Left ventricle myocardium inferior (tissue), 1 donor: Measurements from ENCODE around the gene SAMD4A. TPM values are rescaled to one million over a fixed set of nuclear protein-coding genes. Genes with fewer than 3 reads are reported as not detected.
A peak's percentile ranks its signal among the peaks of the same experiment; 100 is the strongest.

Experiments
- DNase-seq: peaks from one replicate; pipeline ENCODE4 v3.0.0-alpha.2; 2020
- H3K27ac ChIP-seq: fragments of 200-600 bp; replicated peaks from 2 replicates; pipeline ENCODE4 v1.8.0; 2021
- H3K27me3 ChIP-seq: fragments of 200-600 bp; 2 replicates; pipeline ENCODE4 v1.8.0; 2021; ENCODE audit warnings: low read depth
- H3K36me3 ChIP-seq: fragments of 200-600 bp; 2 replicates; pipeline ENCODE4 v1.8.0; 2021
- H3K4me1 ChIP-seq: fragments of 200-600 bp; 2 replicates; pipeline ENCODE4 v1.8.0; 2021
- H3K4me3 ChIP-seq: fragments of 200-600 bp; 2 replicates; pipeline ENCODE4 v1.8.0; 2021; ENCODE audit warnings: mild to moderate bottlenecking, moderate library complexity
- H3K9me3 ChIP-seq: fragments of 200-600 bp; replicated peaks from 2 replicates; pipeline ENCODE4 v1.8.0; 2021
- intact Hi-C: fragments of 100-400 bp; cut with micrococcal nuclease; formaldehyde crosslinking; loops from one replicate; pipeline ENCODE4 v1.11.0; 2022
- long read RNA-seq: library from polyadenylated mRNA; unstranded; transcript quantifications from one replicate; pipeline ENCODE4 v2.0.0, GENCODE V29; 2021
- total RNA-seq: library from RNA; stranded (reverse); fragmentation: NEBNext Ultra II Directional; extraction: Animal tissue kit (Norgen Biotek cat#: 25700); gene quantifications from one replicate; pipeline ENCODE4 v1.2.1, GENCODE V29; 2021
- TF ChIP-seq, protein P1 (sequence below): fragments of 200-600 bp; IDR thresholded peaks from 2 replicates; pipeline ENCODE4 v1.8.0; 2021; ENCODE audit warnings: antibody characterized with exemption, mild to moderate bottlenecking, borderline replicate concordance
- donor health status: DM: no; HTN: yes; CAD: no; lungs with severe emphysema.

The SAMD4A gene
- 173 TPM for total RNA-seq
- long read RNA-seq, full-length matches to known transcripts, result 7 of 137 reads
- long read RNA-seq, partial matches to known transcripts, result 66 of 137 reads
- long read RNA-seq, other reads (novel, unspliced or antisense), result 64 of 137 reads

GRCh38 chr14:54566410-54567223 lies at the start of gene SAMD4A:
Gene SAMD4A, plus strand, starts transcription at chr14:54567128. Its CDS starts 789 bp downstream, at chr14:54567917.
- H3K27me3 ChIP-seq, result no peaks in the 10 kb centered on the region
- peak; percentile 82 for DNase-seq
- H3K27ac ChIP-seq, result peak within 1 kb of the TSS; percentile 99
- intact Hi-C loops, result no loop called here
- H3K36me3 ChIP-seq, result no peaks in the 10 kb centered on the region
- H3K4me1 ChIP-seq, result peaks cover 70% of the 10 kb centered on the region
- TF ChIP-seq, protein P1, sequence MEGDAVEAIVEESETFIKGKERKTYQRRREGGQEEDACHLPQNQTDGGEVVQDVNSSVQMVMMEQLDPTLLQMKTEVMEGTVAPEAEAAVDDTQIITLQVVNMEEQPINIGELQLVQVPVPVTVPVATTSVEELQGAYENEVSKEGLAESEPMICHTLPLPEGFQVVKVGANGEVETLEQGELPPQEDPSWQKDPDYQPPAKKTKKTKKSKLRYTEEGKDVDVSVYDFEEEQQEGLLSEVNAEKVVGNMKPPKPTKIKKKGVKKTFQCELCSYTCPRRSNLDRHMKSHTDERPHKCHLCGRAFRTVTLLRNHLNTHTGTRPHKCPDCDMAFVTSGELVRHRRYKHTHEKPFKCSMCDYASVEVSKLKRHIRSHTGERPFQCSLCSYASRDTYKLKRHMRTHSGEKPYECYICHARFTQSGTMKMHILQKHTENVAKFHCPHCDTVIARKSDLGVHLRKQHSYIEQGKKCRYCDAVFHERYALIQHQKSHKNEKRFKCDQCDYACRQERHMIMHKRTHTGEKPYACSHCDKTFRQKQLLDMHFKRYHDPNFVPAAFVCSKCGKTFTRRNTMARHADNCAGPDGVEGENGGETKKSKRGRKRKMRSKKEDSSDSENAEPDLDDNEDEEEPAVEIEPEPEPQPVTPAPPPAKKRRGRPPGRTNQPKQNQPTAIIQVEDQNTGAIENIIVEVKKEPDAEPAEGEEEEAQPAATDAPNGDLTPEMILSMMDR, result peak; percentile 61
- peak within 1 kb of the TSS; percentile 89 for H3K4me3 ChIP-seq
- H3K9me3 ChIP-seq, result no peaks in the 10 kb centered on the region

DNA sequence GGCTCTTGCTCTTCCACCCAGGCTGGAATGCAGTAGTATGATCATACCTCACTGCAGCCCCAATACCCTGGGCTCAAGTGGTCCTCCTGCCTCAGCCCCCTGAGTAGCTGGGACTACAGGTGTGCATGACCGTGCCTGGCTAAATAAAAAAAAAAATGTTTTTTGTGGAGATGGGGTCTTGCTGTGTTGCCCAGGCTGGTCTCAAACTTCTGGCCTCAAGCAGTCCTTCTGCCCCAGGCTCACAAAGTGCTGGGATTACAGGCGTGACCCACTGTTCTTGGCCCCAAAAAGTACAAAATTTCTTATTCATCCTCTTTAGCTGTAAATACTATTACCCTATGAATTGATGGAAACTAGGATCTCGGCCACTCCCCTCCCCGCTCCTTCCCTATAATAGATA lies 42.5 kb upstream of the SAMD4A start:
- intact Hi-C loops, result no loop called here
- peaks cover 8% of the 10 kb centered on the region for H3K4me1 ChIP-seq
- H3K9me3 ChIP-seq, result no peaks in the 10 kb centered on the region
- TF ChIP-seq, protein P1, result no peak
- H3K27me3 ChIP-seq, result no peaks in the 10 kb centered on the region
- no peak overlapping the region for H3K27ac ChIP-seq
- DNase-seq, result no peak
- H3K36me3 ChIP-seq, result peaks cover 40% of the 10 kb centered on the region
- H3K4me3 ChIP-seq, result no peak overlapping the region

DNA sequence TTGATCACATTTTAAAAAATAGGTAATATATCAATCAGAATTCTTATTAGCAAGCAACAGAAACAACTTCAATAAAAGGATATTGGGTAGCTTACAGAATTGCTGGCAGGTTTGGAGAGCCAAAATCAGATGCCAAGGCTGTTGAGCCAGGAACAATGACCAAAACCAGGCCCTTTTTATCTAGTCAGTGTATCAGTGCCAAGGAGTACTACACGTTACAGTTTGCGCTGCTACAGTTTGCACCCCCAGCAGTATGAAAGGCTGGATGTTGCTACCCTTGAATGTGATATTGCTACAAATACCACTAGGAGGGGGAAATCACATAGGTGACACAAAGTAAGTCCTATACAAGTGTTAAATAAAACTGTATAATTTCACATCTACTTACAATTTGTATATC lies 38.0 kb upstream of the SAMD4A start:
- no peaks in the 10 kb centered on the region for H3K27me3 ChIP-seq
- H3K4me1 ChIP-seq, result peaks cover 9% of the 10 kb centered on the region
- H3K4me3 ChIP-seq, result no peak overlapping the region
- no peaks in the 10 kb centered on the region for H3K9me3 ChIP-seq
- TF ChIP-seq, protein P1, result no peak
- DNase-seq, result no peak
- intact Hi-C loops, result no loop called here
- peaks cover 42% of the 10 kb centered on the region for H3K36me3 ChIP-seq
- H3K27ac ChIP-seq, result no peak overlapping the region

DNA sequence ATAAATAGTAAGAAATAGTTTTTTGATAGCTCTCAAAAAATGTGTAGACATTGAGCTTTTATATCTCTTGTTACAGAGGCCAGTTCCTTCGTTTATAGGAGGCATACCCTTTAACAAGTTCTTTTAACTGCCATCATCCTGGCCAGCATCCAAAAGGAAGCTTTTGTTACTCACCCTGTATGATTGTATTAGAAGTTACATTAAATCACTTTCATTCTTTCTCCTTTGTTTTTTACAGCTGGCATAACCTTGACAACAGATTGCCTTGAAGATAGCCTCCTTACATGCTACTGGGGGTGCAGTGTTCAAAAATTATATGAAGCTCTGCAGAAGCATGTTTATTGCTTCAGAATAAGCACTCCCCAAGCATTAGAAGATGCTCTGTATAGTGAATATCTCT lies 37.1 kb upstream of the SAMD4A start:
- DNase-seq, result no peak
- Histone ChIP-seq H3K27ac (no peak overlapping the region), H3K4me3 (no peak overlapping the region), H3K36me3 (peaks cover 34% of the 10 kb centered on the region), H3K9me3 (no peaks in the 10 kb centered on the region), H3K4me1 (peaks cover 9% of the 10 kb centered on the region), H3K27me3 (no peaks in the 10 kb centered on the region)
- intact Hi-C loops, result no loop called here
- TF ChIP-seq, protein P1, result no peak

DNA sequence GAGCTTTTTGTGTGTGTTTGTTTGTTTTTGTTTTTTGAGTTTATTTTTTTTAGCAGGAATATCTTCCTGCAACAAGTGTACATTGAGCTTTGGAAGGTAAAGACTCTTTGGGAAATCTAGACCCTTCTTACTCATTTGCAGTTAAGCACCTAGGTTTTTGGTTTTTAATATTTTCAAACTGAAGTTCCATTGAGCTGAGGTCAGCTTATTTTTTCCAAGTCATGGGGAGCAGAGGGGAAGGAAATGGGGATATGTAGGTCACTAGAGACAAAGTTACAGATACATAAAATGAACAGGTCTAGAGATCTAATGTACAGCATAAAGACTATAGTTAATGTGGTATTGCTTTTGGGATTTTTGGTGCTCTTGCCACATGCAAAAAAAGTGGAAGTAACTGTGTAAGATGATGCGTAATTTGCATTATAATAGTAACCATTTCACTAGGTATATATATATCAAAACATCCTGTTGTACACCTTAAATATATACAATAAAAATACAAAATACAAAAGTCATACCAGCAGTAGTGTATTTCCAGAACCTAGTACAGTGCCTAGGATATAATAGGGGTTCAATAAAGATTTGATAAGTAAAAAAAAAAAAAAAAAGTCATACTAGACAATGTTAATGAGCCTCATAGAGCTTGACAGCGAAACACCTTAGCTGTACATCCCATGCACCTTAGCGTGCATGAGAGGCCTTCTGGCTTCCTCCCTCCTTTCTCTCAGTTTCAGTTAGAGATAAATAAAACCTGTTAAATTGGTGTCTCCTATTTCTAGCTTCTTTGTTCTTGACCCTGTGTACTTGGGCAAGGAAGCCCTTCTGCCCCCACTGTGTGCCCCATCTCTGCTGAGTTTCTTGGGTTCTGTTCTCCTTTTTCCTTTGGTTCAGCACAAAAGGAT lies 34.6 kb upstream of the SAMD4A start:
- H3K27me3 ChIP-seq, result no peaks in the 10 kb centered on the region
- no peaks in the 10 kb centered on the region for H3K9me3 ChIP-seq
- H3K4me1 ChIP-seq, result peaks cover 18% of the 10 kb centered on the region
- H3K4me3 ChIP-seq, result no peak overlapping the region
- no peak for DNase-seq
- no peak overlapping the region for H3K27ac ChIP-seq
- peaks cover 22% of the 10 kb centered on the region for H3K36me3 ChIP-seq
- TF ChIP-seq, protein P1, result no peak
- intact Hi-C loops, result no loop called here
